CD1c-positive myeloid dendritic cell (primary cell): ENCODE measurements around the gene STKLD1.

ENCODE experiments used
- DNase-seq: peaks from one replicate; pipeline ENCODE4 v3.0.0-alpha.2; 2016; ENCODE audit errors: extremely low spot score

Gene STKLD1

GRCh38 chr9:133415170-133415569 is 39.0 kb downstream of the STKLD1 start:
- DNase-seq: no peak

- DNase-seq: peak; percentile 88
These were observed 41.6 kb downstream of the STKLD1 start, which contains the start of gene REXO4 for GRCh38 chr9:133417541-133418461. Gene REXO4, minus strand, starts transcription at chr9:133418010. Its CDS starts 166 bp downstream, at chr9:133417844.

- no peak for DNase-seq
These were observed 42.8 kb downstream of the STKLD1 start for GRCh38 chr9:133419005-133419404.

- peak; percentile 57 for DNase-seq
These were observed 44.2 kb downstream of the STKLD1 start for GRCh38 chr9:133420392-133420827.

GRCh38 chr9:133421615-133422542 is 45.7 kb downstream of the STKLD1 start, which contains the start of gene ADAMTS13:
Gene ADAMTS13, plus strand, starts transcription at chr9:133422367. Its CDS starts 77 bp downstream, at chr9:133422444.
- DNase-seq: no peak

GRCh38 chr9:133423216-133423615 is 47.0 kb downstream of the STKLD1 start:
- no peak for DNase-seq

- DNase-seq: no peak
These were observed 48.0 kb downstream of the STKLD1 start for GRCh38 chr9:133424187-133424586.

- DNase-seq: no peak
These were observed 49.0 kb downstream of the STKLD1 start for GRCh38 chr9:133425049-133425632.

GRCh38 chr9:133426011-133426410 is 49.8 kb downstream of the STKLD1 start:
- DNase-seq: no peak

GRCh38 chr9:133427658-133428348 is 51.6 kb downstream of the STKLD1 start:
- no peak for DNase-seq

GRCh38 chr9:133428617-133429101 is 52.5 kb downstream of the STKLD1 start:
- no peak for DNase-seq

GRCh38 chr9:133429214-133429613 is 53.0 kb downstream of the STKLD1 start:
- no peak for DNase-seq

GRCh38 chr9:133429641-133430161 is 53.5 kb downstream of the STKLD1 start:
- DNase-seq: no peak

- no peak for DNase-seq
These were observed 54.1 kb downstream of the STKLD1 start for GRCh38 chr9:133430244-133430643.

GRCh38 chr9:133433351-133433843 is 57.2 kb downstream of the STKLD1 start:
- DNase-seq: no peak

- DNase-seq: no peak
These were observed 60.5 kb downstream of the STKLD1 start for GRCh38 chr9:133436681-133437080.

GRCh38 chr9:133437753-133438531 is 61.8 kb downstream of the STKLD1 start:
- no peak for DNase-seq

- no peak for DNase-seq
These were observed 63.2 kb downstream of the STKLD1 start for GRCh38 chr9:133439337-133439736.

GRCh38 chr9:133440874-133441273 is 64.7 kb downstream of the STKLD1 start:
- DNase-seq: no peak

- no peak for DNase-seq
These were observed 65.4 kb downstream of the STKLD1 start for GRCh38 chr9:133441571-133441970.
